ENCODE measurements around the gene APOA5.
"Not testable (repeated sequence)": the region's sequence is repeated elsewhere in the genome, so short reads cannot be mapped to it uniquely, and the experiment has no call there.

Gene APOA5

GRCh38 chr11:116828632-116829524, 37.2 kb upstream of the APOA5 start:
- DNase-seq (ENCODE audit: low read depth in 2 of 2) = no peak

DNA sequence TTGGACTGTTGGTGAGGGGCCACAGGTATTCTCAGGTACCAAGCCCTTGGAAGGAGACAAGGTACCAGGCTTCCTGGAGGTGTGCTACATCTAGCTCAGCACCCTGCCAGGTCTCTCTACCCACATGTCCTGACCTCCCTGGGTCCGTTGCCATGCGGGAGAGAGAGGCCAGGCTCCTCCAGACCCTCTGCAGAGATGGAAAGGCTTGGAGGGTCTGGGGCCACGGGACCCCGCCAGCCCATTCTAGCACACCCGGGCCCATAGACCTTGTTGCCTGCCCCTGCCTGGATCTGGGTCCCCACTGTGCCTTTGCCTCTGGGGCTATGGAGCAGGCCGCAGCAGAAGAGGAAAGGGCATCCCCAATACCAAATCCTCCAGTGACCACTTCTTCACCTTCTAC, 35.8 kb upstream of the APOA5 start:
- no peak for DNase-seq (ENCODE audit: low read depth in 2 of 2)

DNA sequence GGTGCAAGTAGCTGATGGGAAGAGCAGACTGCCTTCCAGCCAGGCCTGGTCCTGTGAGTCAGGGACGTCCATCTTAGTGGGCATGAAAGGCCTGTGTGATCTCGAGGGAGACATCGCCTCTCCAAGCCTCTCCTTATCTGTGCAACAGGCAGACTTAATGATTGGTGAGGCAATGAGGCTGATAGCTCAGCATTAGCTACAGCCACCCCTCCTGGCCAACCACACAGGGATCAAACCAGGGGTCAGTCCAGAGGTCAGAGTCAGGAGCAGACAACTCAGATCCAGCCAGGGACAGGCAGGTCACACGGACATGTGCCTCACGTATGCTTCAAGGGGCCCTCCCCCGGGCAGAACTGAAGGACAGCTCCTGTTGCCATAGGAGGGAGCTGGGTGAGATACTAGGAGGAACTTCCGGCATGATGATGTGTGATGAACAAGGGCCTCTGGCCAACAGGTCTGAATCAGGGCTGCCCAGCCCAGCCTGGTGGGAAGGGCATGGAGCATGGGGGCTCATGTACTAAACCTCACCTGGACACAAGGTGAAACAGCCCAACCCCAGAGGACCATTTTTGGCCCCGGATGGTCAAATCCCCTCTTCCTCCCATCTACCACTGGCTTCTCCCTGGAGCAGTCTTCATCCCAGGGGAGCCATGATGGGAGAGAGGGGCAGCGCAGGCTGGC, 35.2 kb upstream of the APOA5 start:
- DNase-seq (ENCODE audit: low read depth in 2 of 2) = no peak

DNA sequence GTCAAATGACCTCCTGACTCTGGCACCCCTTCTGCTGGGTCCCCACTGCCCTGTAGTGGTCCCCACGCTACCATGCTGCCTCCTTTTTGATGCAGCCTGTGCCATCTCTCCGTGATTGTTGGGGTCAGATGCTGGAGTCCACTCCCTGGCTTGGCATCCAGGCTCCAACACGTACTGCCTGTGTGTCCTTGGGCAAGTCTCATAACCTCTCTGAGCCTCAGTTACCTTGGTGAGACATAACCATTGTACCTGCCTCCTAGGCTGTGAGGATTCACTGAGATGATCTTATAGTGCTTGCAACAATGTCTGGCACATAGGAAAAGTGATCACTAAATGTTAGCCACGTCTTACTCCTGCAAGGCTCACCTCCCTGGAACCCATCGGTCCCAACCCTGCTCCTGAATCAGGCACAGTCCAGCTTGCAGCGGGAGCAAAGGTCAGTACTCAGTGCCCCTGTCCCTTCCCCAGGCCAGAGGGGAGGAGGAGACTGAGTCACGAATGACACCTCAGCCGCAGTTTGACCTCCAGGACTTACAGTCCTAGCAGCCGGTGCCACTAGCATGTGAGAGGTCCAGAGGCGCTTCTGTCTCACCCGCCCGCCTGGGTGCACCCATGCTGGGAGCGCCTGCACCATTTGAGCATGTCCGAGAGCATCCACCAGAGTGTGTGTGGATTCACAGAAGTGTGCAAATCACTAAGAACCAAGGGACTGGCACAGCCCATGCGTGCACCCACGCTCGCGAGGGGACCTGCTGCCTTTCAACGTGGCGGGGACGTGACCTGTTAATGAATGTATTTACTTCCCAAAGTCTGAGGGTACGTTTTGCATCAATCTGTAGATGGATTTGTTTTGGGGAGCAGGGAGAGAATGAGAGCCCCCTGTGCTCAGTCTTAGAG, 34.4 kb upstream of the APOA5 start:
- DNase-seq (ENCODE audit: low read depth in 2 of 2) = no peak

GRCh38 chr11:116825434-116825833, 33.8 kb upstream of the APOA5 start:
- DNase-seq (ENCODE audit: low read depth in 2 of 2) = no peak

- no peak for DNase-seq (ENCODE audit: low read depth in 2 of 2)
These were observed 31.6 kb upstream of the APOA5 start, which contains the start of gene APOA4 for GRCh38 chr11:116823031-116823843. APOA4 (minus strand) TSS chr11:116823304; CDS start chr11:116823191, 113 bp downstream.

DNA sequence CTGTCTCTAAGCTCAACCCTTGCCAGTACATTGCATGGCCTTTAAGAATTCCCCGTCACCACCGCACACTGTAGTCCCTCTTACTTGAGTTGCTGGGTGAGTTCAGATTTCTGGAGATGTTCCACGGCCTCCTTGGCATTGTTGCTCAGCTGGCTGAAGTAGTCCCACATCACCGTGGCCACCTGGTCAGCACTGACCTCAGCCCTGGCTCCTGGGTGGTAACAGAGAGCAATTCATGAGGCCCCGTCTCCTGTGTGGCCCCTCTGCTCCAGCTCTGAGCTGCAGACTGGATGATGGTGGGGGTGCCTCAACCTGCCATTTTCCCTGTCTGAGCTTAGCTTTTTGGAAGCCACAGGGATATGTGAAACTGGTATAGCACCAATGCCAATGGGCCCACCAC, 30.9 kb upstream of the APOA5 start:
- no peak for DNase-seq (ENCODE audit: low read depth in 2 of 2)

- no peak for DNase-seq (ENCODE audit: low read depth in 2 of 2)
These were observed 29.6 kb upstream of the APOA5 start for GRCh38 chr11:116821050-116821918.

- no peak for DNase-seq (ENCODE audit: low read depth in 2 of 2)
These were observed 27.4 kb upstream of the APOA5 start for GRCh38 chr11:116819049-116819448.

DNA sequence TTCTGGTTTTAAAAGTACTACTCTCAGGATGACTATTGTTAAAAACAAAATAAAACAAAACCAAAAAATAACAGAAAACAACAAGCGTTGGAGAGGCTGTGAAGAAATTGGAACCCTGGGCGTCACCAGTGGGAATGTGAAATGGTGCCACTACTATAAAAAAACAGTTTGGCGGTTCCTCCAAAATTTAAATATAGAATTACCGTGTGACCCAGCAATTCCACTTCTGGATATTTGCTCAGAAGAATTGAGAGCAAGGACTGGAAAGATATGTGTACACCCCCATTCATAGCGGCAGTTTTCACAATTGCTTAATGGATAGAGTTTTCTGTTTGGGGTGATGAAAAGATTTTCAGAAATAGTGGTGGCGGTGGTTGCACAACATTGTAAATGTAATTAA, 22.8 kb upstream of the APOA5 start:
- no peak for DNase-seq (ENCODE audit: low read depth in 2 of 2)

GRCh38 chr11:116813781-116814471, 22.2 kb upstream of the APOA5 start:
- DNase-seq (ENCODE audit: low read depth in 2 of 2) = no peak

- DNase-seq (ENCODE audit: low read depth in 2 of 2) = no peak
These were observed 21.5 kb upstream of the APOA5 start for GRCh38 chr11:116813170-116813569.

GRCh38 chr11:116812109-116812508, 20.4 kb upstream of the APOA5 start:
- DNase-seq (ENCODE audit: low read depth in 2 of 2) = no peak

DNA sequence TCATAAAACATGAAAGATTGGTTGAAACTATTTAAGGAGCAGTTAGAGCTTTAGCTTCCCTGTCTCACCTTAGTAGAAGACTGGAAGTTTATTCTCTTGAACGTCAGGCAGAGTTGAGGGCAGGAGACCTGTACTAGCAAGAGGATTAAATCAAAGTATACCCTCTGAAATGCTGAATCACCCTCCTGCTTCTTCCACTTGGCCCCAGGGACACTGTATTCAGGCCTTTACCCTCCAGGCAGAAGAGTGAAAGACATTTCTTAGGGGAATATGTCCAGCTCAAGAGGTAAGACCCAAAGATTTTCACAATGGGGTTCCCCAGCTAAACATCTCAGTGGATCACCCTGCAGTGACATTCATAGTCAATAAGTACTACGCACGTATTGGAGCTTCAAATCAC, 19.5 kb upstream of the APOA5 start:
- DNase-seq (ENCODE audit: low read depth in 2 of 2) = no peak

DNA sequence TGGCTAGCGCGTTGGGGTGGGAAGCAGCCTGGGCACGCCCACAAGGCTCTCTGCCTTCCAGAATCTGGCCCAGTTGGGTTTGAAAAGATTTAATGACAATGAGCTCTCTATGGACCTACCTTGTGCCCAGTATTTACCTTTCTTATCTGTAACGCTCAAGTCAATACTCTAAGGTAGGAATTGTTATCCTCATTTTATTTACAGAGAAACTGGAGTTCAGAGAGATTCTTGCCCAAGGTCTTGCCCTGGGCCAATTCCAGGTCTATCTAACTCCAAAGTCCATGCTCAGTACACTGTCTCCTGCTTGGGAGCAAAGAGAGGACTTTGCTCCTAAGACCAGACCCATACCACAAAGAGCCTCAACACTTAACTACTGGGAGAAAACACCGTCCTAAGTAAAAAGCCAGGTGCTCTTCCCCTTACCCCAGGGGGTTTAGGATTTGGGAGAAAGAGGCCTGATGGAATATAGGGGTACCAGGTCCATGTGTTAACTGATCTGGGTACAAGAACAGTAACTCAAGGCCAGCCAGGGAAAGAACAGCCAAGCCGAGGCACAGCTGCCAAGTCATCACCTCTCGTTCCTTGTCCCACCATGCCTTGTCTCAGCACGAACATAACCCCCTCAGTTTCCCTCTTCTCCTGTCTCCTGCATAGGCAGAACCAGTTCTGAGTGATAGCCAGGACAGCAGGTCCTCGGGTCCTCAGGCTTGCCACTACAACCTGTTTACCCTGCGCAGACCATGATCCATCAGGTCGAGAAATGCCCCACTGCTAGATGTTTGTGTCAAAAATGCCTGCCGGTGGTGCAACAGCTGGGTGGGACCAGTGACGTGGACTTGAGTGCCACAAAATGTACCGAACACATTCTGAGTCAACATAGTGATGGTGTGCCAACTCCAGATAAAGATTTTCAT, 16.8 kb upstream of the APOA5 start:
- DNase-seq (ENCODE audit: low read depth in 2 of 2) = no peak

DNA sequence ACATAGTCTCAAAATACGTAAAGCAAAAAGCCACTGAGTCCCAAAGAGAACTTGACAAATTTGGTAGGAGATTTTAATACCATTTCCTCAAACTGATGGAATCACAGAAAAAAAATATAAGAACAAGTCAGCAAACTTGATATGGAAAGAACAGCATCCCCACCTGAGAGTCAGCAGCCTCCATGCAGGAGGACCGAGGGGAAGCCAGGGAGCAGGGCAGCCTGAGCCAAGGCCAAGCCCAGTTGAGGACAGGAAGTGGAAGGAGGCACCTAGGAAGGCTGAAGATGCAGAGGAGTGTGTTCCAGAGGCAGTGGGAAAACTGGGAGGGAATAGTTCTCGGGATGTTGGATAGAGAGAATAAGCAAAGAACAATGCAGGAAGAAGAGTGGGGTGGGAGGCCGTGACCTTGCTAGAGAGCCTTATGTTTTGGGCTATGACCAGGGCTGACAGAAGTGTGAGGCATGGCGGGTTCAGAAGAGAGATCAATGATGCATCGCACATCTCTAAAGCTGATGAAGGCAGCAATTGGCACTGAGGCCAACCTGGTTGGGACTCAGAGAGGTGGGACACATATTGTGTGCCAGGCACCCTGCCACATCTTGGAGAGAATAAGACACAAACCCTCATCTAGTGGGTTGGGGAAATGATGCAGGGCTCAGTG, 16.1 kb upstream of the APOA5 start:
- DNase-seq (ENCODE audit: low read depth in 2 of 2) = no peak

- no peak for DNase-seq (ENCODE audit: low read depth in 2 of 2)
These were observed 12.3 kb upstream of the APOA5 start for GRCh38 chr11:116804001-116804400.

GRCh38 chr11:116801662-116802061, 10.0 kb upstream of the APOA5 start:
- DNase-seq (ENCODE audit: low read depth in 2 of 2) = not testable (repeated sequence)

Measured in activated CD8-positive, alpha-beta memory T cell treated with anti-CD3 and anti-CD28 coated beads for 4 hours (primary cell).